ENCODE results near the gene SERINC5. TPM values are rescaled to one million over a fixed set of nuclear protein-coding genes. Genes with fewer than 3 reads are reported as not detected.
A peak's percentile ranks its signal among the peaks of the same experiment; 100 is the strongest.

The SERINC5 gene
- total RNA-seq, 1 experiment from 2014 or later: 128 TPM

- no peak for TF ChIP-seq ZNF425 (CRISPR knock-in tag; conservative IDR thresholded peaks at IDR 0.05)
- TF ChIP-seq ESRRA (CRISPR knock-in tag; IDR thresholded peaks at IDR 0.05; ENCODE audit: borderline replicate concordance): no peak
- no peak for TF ChIP-seq NFATC4 (CRISPR knock-in tag; IDR thresholded peaks at IDR 0.05)
- TF ChIP-seq PRDM15 (CRISPR knock-in tag; IDR thresholded peaks at IDR 0.05): no peak
- peak; percentile 47 for TF ChIP-seq SP1 (CRISPR knock-in tag; conservative IDR thresholded peaks at IDR 0.05)
- peak; percentile 47; the same call in 1 of the 2 replicates for TF ChIP-seq FOXP1 (CRISPR knock-in tag; IDR thresholded peaks at IDR 0.05; ENCODE audit: borderline replicate concordance)
- no peak for TF ChIP-seq ZNF512 (CRISPR knock-in tag; IDR thresholded peaks at IDR 0.05; ENCODE audit: borderline replicate concordance)
- TF ChIP-seq ZBTB21 (CRISPR knock-in tag; IDR thresholded peaks at IDR 0.05; ENCODE audit: borderline replicate concordance): no peak
- TF ChIP-seq OVOL2 (CRISPR knock-in tag; IDR thresholded peaks at IDR 0.05; ENCODE audit: borderline replicate concordance): no peak
- no peak for TF ChIP-seq ZBTB43 (CRISPR knock-in tag; IDR thresholded peaks at IDR 0.05)
- no peak for TF ChIP-seq NR3C1 (CRISPR knock-in tag; conservative IDR thresholded peaks at IDR 0.05; ENCODE audit: low read depth)
- no peak for TF ChIP-seq GRHL2 (CRISPR knock-in tag; IDR thresholded peaks at IDR 0.05; ENCODE audit: insufficient replicate concordance, severe bottlenecking)
- TF ChIP-seq AFF4 (CRISPR knock-in tag; IDR thresholded peaks at IDR 0.05; ENCODE audit: borderline replicate concordance): no peak; the same call in 1 of the 2 replicates
- no peak for TF ChIP-seq ZNF281 (CRISPR knock-in tag; IDR thresholded peaks at IDR 0.05)
Observed at GRCh38 chr5:80141147-80141671, 114.6 kb downstream of the SERINC5 start (continued).

Data from WTC11 (cell line).